Measurements from ENCODE around the gene DLEC1. TPM values are rescaled to one million over a fixed set of nuclear protein-coding genes. Genes with fewer than 3 reads are reported as not detected.

Gene DLEC1
- total RNA-seq, 4 donors from 2014 or later: 3.7 to 96.0 (median 7.1) TPM

DNA sequence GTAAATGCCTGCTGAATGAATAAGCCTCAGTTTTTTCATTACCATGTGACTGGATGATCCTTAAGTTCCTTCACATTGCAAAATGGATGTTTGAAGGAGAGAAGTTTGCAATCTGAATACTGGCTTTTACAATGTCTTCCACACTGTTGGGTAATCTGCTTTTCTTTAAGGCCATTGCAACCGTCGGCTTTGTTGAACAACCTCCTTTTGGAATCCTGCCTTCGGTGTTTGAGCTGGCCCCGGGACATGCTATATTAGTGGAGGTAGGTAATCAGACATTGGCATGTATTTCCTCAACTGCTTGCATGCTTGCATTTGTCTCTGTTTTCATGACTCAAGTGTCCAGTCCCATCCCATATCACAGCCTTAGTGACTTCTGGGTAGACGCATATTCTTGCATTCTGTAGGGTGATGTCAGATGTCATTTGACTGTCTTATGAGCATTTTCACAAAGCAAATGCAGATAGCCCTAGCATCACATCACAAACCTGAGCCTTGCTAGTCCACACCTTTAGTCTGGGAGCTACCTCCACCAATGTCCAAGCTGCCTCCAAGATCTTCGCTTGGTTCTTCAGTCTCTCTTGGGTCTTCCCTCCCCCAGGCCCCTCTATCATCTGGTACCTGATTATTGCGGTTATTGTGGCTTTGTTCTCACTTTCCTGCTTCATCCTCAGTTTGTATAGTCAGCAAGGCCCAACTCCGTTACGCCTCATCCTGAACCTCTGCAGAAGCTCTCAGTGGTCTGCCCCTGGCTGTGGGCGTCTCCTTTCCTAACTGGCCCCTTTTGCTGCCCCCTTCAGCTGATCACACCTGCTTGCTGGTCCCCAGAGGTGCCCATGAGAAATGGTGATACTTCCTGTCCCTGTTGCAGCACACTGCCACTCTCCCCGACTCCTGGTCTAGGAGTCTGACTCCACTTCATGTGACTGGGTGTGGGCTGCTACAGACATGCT is 49.4 kb downstream of the DLEC1 start:
- WGBS, 2 donors: 89 to 90% methylated on average over 11 of the region's 11 CpGs

DNA sequence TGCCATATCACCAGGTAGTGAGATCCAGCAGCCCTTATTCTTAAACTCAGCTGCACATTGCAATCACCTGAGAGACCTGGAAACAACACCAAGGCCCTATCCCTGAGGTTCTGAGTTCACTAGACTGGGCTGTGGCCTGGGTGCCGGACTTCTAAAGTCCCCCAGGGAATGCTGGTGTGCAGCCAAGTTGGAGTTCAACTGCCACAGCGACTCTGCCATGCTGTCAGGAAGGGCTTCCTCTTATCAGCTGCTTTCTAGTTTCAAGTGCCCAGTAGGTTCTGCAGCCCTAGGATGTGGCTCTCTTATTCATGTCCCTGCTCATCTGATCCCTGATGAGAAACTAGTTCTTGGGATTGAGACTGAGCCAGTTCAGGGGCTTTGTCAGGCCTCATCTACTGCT is 50.2 kb downstream of the DLEC1 start:
- no peak overlapping the region for H3K4me3 ChIP-seq
- WGBS, 2 donors: 83 to 89% methylated on average over 2 of the region's 2 CpGs
- peaks cover 0 to 23% (median under 1%) of the 10 kb centered on the region in 4 donors for H3K9me3 ChIP-seq
- no peaks in the 10 kb centered on the region for H3K4me1 ChIP-seq
- H3K36me3 ChIP-seq: no peaks in the 10 kb centered on the region
- H3K27me3 ChIP-seq: no peaks in the 10 kb centered on the region
- H3K27ac ChIP-seq: no peak overlapping the region
- no peak for DNase-seq (ENCODE audit: low spot score in 2 of 2)
- no peak for TF ChIP-seq EP300 (IDR thresholded peaks at IDR 0.05)
- TF ChIP-seq, protein P1, sequence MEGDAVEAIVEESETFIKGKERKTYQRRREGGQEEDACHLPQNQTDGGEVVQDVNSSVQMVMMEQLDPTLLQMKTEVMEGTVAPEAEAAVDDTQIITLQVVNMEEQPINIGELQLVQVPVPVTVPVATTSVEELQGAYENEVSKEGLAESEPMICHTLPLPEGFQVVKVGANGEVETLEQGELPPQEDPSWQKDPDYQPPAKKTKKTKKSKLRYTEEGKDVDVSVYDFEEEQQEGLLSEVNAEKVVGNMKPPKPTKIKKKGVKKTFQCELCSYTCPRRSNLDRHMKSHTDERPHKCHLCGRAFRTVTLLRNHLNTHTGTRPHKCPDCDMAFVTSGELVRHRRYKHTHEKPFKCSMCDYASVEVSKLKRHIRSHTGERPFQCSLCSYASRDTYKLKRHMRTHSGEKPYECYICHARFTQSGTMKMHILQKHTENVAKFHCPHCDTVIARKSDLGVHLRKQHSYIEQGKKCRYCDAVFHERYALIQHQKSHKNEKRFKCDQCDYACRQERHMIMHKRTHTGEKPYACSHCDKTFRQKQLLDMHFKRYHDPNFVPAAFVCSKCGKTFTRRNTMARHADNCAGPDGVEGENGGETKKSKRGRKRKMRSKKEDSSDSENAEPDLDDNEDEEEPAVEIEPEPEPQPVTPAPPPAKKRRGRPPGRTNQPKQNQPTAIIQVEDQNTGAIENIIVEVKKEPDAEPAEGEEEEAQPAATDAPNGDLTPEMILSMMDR (IDR thresholded peaks at IDR 0.05): no peak
- TF ChIP-seq POLR2A (IDR thresholded peaks at IDR 0.05): no peak

More for the DNA sequence above, 49.4 kb downstream of the DLEC1 start:
- DNase-seq (ENCODE audit: low spot score in 2 of 2): no peak
- Histone ChIP-seq H3K36me3 (no peaks in the 10 kb centered on the region), H3K9me3 (peaks cover 0 to 29% (median 1%) of the 10 kb centered on the region in 4 donors), H3K4me3 (no peak overlapping the region), H3K4me1 (no peaks in the 10 kb centered on the region), H3K27ac (no peak overlapping the region), H3K27me3 (no peaks in the 10 kb centered on the region)
- TF ChIP-seq, protein P1 (IDR thresholded peaks at IDR 0.05): no peak
- no peak for TF ChIP-seq EP300 (IDR thresholded peaks at IDR 0.05)
- TF ChIP-seq POLR2A (IDR thresholded peaks at IDR 0.05): no peak

DNA sequence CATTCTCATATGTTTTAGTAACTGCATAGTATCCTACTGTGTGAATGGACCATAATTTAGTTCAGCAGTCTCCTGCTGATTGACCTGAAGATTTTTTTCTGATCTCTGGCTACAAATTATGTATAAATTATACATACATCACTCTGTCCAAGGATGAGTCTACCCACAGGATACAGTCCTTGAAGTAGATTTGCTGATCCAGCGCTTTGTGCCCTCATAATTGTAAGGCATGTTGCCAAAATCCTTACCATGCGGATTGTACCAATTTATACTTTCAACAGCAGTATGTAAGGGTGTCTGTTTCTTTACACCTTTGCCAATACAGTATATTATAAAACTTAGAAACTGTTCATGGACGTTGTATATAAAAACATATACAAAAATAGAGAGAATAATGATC is 51.4 kb downstream of the DLEC1 start:
- TF ChIP-seq EP300 (IDR thresholded peaks at IDR 0.05): no peak
- no peak for TF ChIP-seq POLR2A (IDR thresholded peaks at IDR 0.05)
- TF ChIP-seq, protein P1 (IDR thresholded peaks at IDR 0.05): no peak
- Histone ChIP-seq H3K4me1 (no peaks in the 10 kb centered on the region), H3K36me3 (peaks cover 0 to 3% (median 0%) of the 10 kb centered on the region in 3 donors), H3K27me3 (no peaks in the 10 kb centered on the region), H3K9me3 (peaks cover 0 to 12% (median 0%) of the 10 kb centered on the region in 4 donors), H3K27ac (no peak overlapping the region), H3K4me3 (no peak overlapping the region)
- WGBS, 2 donors: 73 to 88% methylated on average over 3 of the region's 3 CpGs
- DNase-seq (ENCODE audit: low spot score in 2 of 2): no peak

DNA sequence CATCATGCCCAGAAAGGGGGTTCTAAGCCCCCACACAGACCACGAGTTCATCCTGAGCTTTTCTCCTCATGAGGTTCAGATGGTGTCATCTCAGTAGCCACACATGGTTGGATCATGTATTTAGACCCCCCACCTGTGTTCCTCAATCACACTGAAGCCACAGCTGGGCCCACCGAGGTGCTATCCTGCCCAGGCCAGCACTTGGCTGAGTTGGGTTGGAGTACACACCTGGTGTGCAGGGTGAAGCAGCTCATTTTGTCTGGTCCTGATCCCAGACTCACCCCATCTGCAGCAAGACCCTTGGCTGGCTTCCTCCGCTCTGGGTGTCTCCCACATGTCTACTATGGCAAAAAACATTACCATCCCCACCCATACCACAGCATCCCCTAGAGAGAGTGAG is 56.0 kb downstream of the DLEC1 start:
- WGBS, 2 donors: 63 to 100% methylated on average over 2 to 3 of the region's 3 CpGs
- DNase-seq (ENCODE audit: low spot score in 2 of 2): no peak

More for the DNA sequence above, 56.0 kb downstream of the DLEC1 start:
- H3K36me3 ChIP-seq: peaks cover 0 to 3% (median 0%) of the 10 kb centered on the region in 3 donors
- H3K4me3 ChIP-seq: no peak overlapping the region
- no peaks in the 10 kb centered on the region for H3K27me3 ChIP-seq
- H3K4me1 ChIP-seq: no peaks in the 10 kb centered on the region
- TF ChIP-seq, protein P1 (IDR thresholded peaks at IDR 0.05): no peak
- TF ChIP-seq EP300 (IDR thresholded peaks at IDR 0.05): no peak
- TF ChIP-seq POLR2A (IDR thresholded peaks at IDR 0.05): no peak
- no peak overlapping the region for H3K27ac ChIP-seq
- no peaks in the 10 kb centered on the region for H3K9me3 ChIP-seq

Data from tibial nerve (tissue), 4 donors.